Astrocyte (in vitro differentiated cells and primary cell): ENCODE data around the gene CPPED1. TPM values are rescaled to one million over a fixed set of nuclear protein-coding genes. Genes with fewer than 3 reads are reported as not detected.

Source experiments
- DNase-seq: peaks from one replicate; pipeline ENCODE4 v3.0.0-alpha.2; 2010; ENCODE audit warnings: low read depth
- FAIRE-seq: peaks from 2 replicates; lab custom pipeline; 2011; peaks lifted over from hg19 to GRCh38; lab: Jason Lieb, UNC
- H2AFZ ChIP-seq: 2 replicates; pipeline ENCODE4 v1.6.0; 2012; ENCODE audit warnings: low read depth, low read length, inconsistent platforms
- H3K27ac ChIP-seq: 2 replicates; pipeline ENCODE4 v1.5.1; 2011; ENCODE audit warnings: low read depth, low read length, inconsistent platforms
- H3K27me3 ChIP-seq: 2 replicates; pipeline ENCODE4 v1.6.0; 2011; ENCODE audit warnings: low read length, inconsistent platforms; ENCODE audit not compliant: insufficient read depth
- H3K36me3 ChIP-seq: 2 replicates; pipeline ENCODE4 v1.5.1; 2011; ENCODE audit warnings: low read length, inconsistent platforms; ENCODE audit not compliant: insufficient read depth
- H3K4me1 ChIP-seq: 2 replicates; pipeline ENCODE4 v1.5.1; 2011; ENCODE audit warnings: low read length, inconsistent platforms; ENCODE audit not compliant: insufficient read depth
- H3K4me2 ChIP-seq: 2 replicates; pipeline ENCODE4 v1.6.0; 2012; ENCODE audit warnings: low read length, inconsistent platforms
- H3K4me3 ChIP-seq: 2 replicates; pipeline ENCODE4 v1.5.1; 2011; ENCODE audit warnings: low read depth, mild to moderate bottlenecking, low read length, inconsistent platforms; ENCODE audit not compliant: insufficient read depth
- H3K79me2 ChIP-seq: 2 replicates; pipeline ENCODE4 v1.6.0; 2012; ENCODE audit warnings: mild to moderate bottlenecking, low read length, inconsistent platforms; ENCODE audit not compliant: insufficient read depth
- H3K9ac ChIP-seq: 2 replicates; pipeline ENCODE4 v1.6.0; 2012; ENCODE audit warnings: mild to moderate bottlenecking, low read length, inconsistent platforms
- H3K9me3 ChIP-seq: 2 replicates; pipeline ENCODE4 v1.5.1; 2012; ENCODE audit warnings: low read depth, mild to moderate bottlenecking, low read length, inconsistent platforms; ENCODE audit not compliant: insufficient read depth
- H4K20me1 ChIP-seq: 2 replicates; pipeline ENCODE4 v1.6.0; 2012; ENCODE audit warnings: low read length, inconsistent platforms; ENCODE audit not compliant: insufficient read depth
- H3K27ac Mint-ChIP-seq: one replicate; pipeline ENCODE4 v1.8.0; 2021; ENCODE audit warnings: mild to moderate bottlenecking, mixed read lengths; ENCODE audit not compliant: unreplicated experiment
- H3K27me3 Mint-ChIP-seq: one replicate; pipeline ENCODE4 v1.8.0; 2021; ENCODE audit warnings: low read depth, mixed read lengths; ENCODE audit not compliant: unreplicated experiment
- H3K36me3 Mint-ChIP-seq: one replicate; pipeline ENCODE4 v1.8.0; 2021; ENCODE audit warnings: low read depth, mixed read lengths; ENCODE audit not compliant: unreplicated experiment
- H3K4me1 Mint-ChIP-seq: one replicate; pipeline ENCODE4 v1.8.0; 2021; ENCODE audit warnings: low read depth, mixed read lengths; ENCODE audit not compliant: unreplicated experiment
- H3K4me3 Mint-ChIP-seq: one replicate; pipeline ENCODE4 v1.8.0; 2021; ENCODE audit warnings: mild to moderate bottlenecking, moderate library complexity, mixed read lengths; ENCODE audit not compliant: unreplicated experiment
- H3K9me3 Mint-ChIP-seq: one replicate; pipeline ENCODE4 v1.8.0; 2021; ENCODE audit warnings: mild to moderate bottlenecking, mixed read lengths; ENCODE audit not compliant: unreplicated experiment
- CTCF ChIP-seq: IDR thresholded peaks from 2 replicates; pipeline ENCODE4 v1.5.1; 2011; ENCODE audit warnings: low read depth, mild to moderate bottlenecking, inconsistent platforms, low read length, moderate library complexity; ENCODE audit not compliant: insufficient read depth
- EZH2 ChIP-seq: IDR thresholded peaks from 2 replicates; pipeline ENCODE4 v1.6.1; 2012; ENCODE audit warnings: mild to moderate bottlenecking, low read length, inconsistent platforms; ENCODE audit not compliant: insufficient read depth
- total RNA-seq: library from RNA; stranded (reverse); gene quantifications from 2 replicates; pipeline ENCODE4 v1.2.1, GENCODE V29; 2021

The CPPED1 gene
- total RNA-seq, 1 donor from 2014 or later: 28.5 TPM

GRCh38 chr16:12700161-12700560 lies 103.5 kb downstream of the CPPED1 start:
- FAIRE-seq (no peak), DNase-seq (no peak)
- H3K27ac Mint-ChIP-seq: no peak overlapping the region

GRCh38 chr16:12699161-12699560 lies 104.5 kb downstream of the CPPED1 start:
- Histone ChIP-seq H3K27ac (no peak overlapping the region), H3K4me2 (peak overlapping the region; percentile 11), H3K79me2 (no peaks in the 10 kb centered on the region), H3K4me3 (no peak overlapping the region), H3K9me3 (no peaks in the 10 kb centered on the region), H3K27me3 (no peaks in the 10 kb centered on the region), H3K36me3 (no peaks in the 10 kb centered on the region), H3K9ac (no peak overlapping the region), H4K20me1 (peaks cover 3% of the 10 kb centered on the region), H2AFZ (no peak overlapping the region), H3K4me1 (no peaks in the 10 kb centered on the region)
- H3K4me3 Mint-ChIP-seq: no peak overlapping the region
- no peaks in the 10 kb centered on the region for H3K27me3 Mint-ChIP-seq
- peaks cover 2% of the 10 kb centered on the region for H3K9me3 Mint-ChIP-seq
- no peak overlapping the region for H3K27ac Mint-ChIP-seq
- no peak for TF ChIP-seq CTCF
- TF ChIP-seq EZH2: no peak
- H3K4me1 Mint-ChIP-seq: no peaks in the 10 kb centered on the region
- DNase-seq: no peak
- peaks cover 23% of the 10 kb centered on the region for H3K36me3 Mint-ChIP-seq
- FAIRE-seq: no peak

More at GRCh38 chr16:12700161-12700560, 103.5 kb downstream of the CPPED1 start:
- peaks cover 3% of the 10 kb centered on the region for H3K9me3 Mint-ChIP-seq
- peak overlapping the region; percentile 11 for H3K4me2 ChIP-seq
- no peak overlapping the region for H3K4me3 ChIP-seq
- H3K79me2 ChIP-seq: no peaks in the 10 kb centered on the region
- H3K27ac ChIP-seq: no peak overlapping the region
- TF ChIP-seq EZH2 (no peak), CTCF (no peak)
- H3K4me1 Mint-ChIP-seq: no peaks in the 10 kb centered on the region
- H4K20me1 ChIP-seq: peaks cover 4% of the 10 kb centered on the region
- no peaks in the 10 kb centered on the region for H3K36me3 ChIP-seq
- peaks cover 25% of the 10 kb centered on the region for H3K36me3 Mint-ChIP-seq
- H3K27me3 ChIP-seq: no peaks in the 10 kb centered on the region
- no peaks in the 10 kb centered on the region for H3K4me1 ChIP-seq
- no peak overlapping the region for H3K4me3 Mint-ChIP-seq
- no peaks in the 10 kb centered on the region for H3K9me3 ChIP-seq
- H2AFZ ChIP-seq: no peak overlapping the region
- H3K27me3 Mint-ChIP-seq: no peaks in the 10 kb centered on the region
- no peak overlapping the region for H3K9ac ChIP-seq

GRCh38 chr16:12697437-12697836 lies 106.2 kb downstream of the CPPED1 start:
- H3K27me3 Mint-ChIP-seq: no peaks in the 10 kb centered on the region
- no peak overlapping the region for H2AFZ ChIP-seq
- no peak overlapping the region for H3K4me3 ChIP-seq
- TF ChIP-seq EZH2 (no peak), CTCF (no peak)
- H3K9ac ChIP-seq: no peak overlapping the region
- H3K36me3 Mint-ChIP-seq: peaks cover 18% of the 10 kb centered on the region
- no peak overlapping the region for H3K27ac ChIP-seq
- H3K9me3 ChIP-seq: no peaks in the 10 kb centered on the region
- no peaks in the 10 kb centered on the region for H4K20me1 ChIP-seq
- H3K4me3 Mint-ChIP-seq: no peak overlapping the region
- no peaks in the 10 kb centered on the region for H3K79me2 ChIP-seq
- DNase-seq: no peak
- FAIRE-seq: no peak
- no peaks in the 10 kb centered on the region for H3K27me3 ChIP-seq
- no peak overlapping the region for H3K27ac Mint-ChIP-seq
- H3K4me1 Mint-ChIP-seq: no peaks in the 10 kb centered on the region
- peaks cover 2% of the 10 kb centered on the region for H3K9me3 Mint-ChIP-seq
- no peaks in the 10 kb centered on the region for H3K4me1 ChIP-seq
- H3K36me3 ChIP-seq: no peaks in the 10 kb centered on the region
- H3K4me2 ChIP-seq: no peak overlapping the region
